Fibroblast of the aortic adventitia (primary cell): Measurements from ENCODE around the gene RPGR. TPM values are rescaled to one million over a fixed set of nuclear protein-coding genes. Genes with fewer than 3 reads are reported as not detected.

Source experiments
- DNase-seq: peaks from one replicate; pipeline ENCODE4 v3.0.0-alpha.2; 2010; ENCODE audit warnings: low read depth
- H3K4me3 ChIP-seq: 2 replicates; pipeline ENCODE4 v1.5.1; 2011; ENCODE audit warnings: low read depth, mild to moderate bottlenecking, control low read depth, low read length, moderate library complexity
- CTCF ChIP-seq: IDR thresholded peaks from 2 replicates; pipeline ENCODE4 v1.5.1; 2011; ENCODE audit warnings: mild to moderate bottlenecking, low read length, control low read depth, inconsistent platforms; ENCODE audit not compliant: insufficient read depth
- total RNA-seq: library from RNA; depleted of rRNA; stranded (reverse); fragments of >200 nt; gene quantifications from 2 replicates; pipeline ENCODE4 v1.2.3, GENCODE V29; 2012; ENCODE audit warnings: low replicate concordance

Gene RPGR
- total RNA-seq, 1 donor, result 8.6 TPM

DNA sequence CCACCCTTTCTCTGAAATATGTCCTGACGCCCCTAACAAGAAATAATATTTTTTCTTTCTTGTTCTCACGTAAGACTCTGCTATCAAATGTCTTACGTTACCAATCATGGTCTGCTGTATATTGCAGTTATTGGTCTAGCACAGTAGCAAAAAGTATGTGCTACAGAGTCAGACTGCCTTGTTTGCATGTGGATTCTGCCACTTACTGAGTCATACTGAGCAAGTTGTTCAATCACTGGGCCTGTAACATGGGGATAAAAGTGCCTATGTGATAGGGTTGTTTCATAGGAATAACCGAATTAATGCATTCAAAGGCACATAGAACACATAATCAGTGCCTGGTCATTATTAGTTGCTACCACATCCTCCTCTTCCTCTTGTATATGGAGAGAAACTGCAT, 14.1 kb downstream of the RPGR start:
- no peak overlapping the region for H3K4me3 ChIP-seq
- DNase-seq, result no peak
- TF ChIP-seq CTCF, result no peak

GRCh38 chrX:38312436-38312835, 14.9 kb downstream of the RPGR start:
- DNase-seq, result peak; percentile 67
- H3K4me3 ChIP-seq, result no peak overlapping the region
- TF ChIP-seq CTCF, result no peak

DNA sequence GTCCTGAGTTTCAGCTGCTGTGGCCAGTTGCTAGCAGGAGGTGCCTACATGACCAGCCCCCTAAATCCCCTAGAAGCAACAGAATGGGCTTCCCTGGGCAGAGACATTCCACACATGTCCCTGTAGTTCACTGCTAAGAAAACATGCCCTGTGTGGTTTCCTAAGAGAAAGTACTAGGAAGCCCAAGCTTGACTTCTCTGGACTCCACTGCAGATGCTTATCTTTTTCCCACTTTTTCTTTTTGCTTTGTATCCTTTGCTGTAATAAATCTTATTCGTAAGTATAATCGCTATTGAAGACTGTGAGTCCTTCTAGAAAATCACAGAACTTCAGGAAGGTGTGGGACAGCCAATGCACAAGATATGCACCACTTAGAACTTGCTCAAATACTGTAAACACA, 15.6 kb downstream of the RPGR start:
- no peak for TF ChIP-seq CTCF
- no peak for DNase-seq
- H3K4me3 ChIP-seq, result no peak overlapping the region

GRCh38 chrX:38305971-38306370, 21.3 kb downstream of the RPGR start:
- no peak overlapping the region for H3K4me3 ChIP-seq
- DNase-seq, result no peak
- peak; percentile 20 for TF ChIP-seq CTCF

GRCh38 chrX:38304010-38304409, 23.3 kb downstream of the RPGR start:
- peak; percentile 22 for DNase-seq
- peak; percentile 45 for TF ChIP-seq CTCF
- no peak overlapping the region for H3K4me3 ChIP-seq

DNA sequence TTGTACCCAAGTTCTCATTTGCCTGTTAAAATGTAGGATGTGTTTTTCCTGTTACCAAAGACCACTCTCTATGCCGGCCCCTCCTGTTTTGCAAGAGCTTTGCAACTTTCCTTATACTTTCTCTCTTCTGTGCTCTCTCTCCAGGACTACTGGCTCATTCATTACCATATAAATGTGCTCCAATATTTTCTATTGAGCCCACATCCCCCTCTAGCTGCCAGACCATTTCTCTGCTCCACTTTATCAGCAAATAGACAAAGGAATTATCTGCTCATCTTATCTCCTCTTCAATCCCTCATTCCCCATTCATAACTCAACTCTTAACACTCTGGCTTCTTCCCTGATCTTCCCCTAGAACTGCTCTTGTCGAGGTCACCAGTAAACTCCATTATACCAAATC, 33.6 kb downstream of the RPGR start:
- peak; percentile 33 for DNase-seq
- TF ChIP-seq CTCF, result peak; percentile 33
- no peak overlapping the region for H3K4me3 ChIP-seq

- no peak for TF ChIP-seq CTCF
- H3K4me3 ChIP-seq, result no peak overlapping the region
- no peak for DNase-seq
Measured at GRCh38 chrX:38287674-38288073, 39.6 kb downstream of the RPGR start.
